Muscle of arm (tissue), 12 donors: ENCODE data around the gene FHL2. TPM values are rescaled to one million over a fixed set of nuclear protein-coding genes. Genes with fewer than 3 reads are reported as not detected.

Experiments used
- DNase-seq: peaks from one replicate; pipeline ENCODE4 v3.0.0-alpha.2; 2013
- polyA plus RNA-seq, 12 donors: library from polyadenylated mRNA; unstranded; fragments of 120-200 nt; gene quantifications; one replicate each; pipeline ENCODE4 v1.2.1, GENCODE V29; 2013; ENCODE audit not compliant: insufficient read length in 12 of 12

The FHL2 gene
- polyA plus RNA-seq, 12 donors, result 19.7 to 63.3 (median 45.1) TPM; not detected in 1

DNA sequence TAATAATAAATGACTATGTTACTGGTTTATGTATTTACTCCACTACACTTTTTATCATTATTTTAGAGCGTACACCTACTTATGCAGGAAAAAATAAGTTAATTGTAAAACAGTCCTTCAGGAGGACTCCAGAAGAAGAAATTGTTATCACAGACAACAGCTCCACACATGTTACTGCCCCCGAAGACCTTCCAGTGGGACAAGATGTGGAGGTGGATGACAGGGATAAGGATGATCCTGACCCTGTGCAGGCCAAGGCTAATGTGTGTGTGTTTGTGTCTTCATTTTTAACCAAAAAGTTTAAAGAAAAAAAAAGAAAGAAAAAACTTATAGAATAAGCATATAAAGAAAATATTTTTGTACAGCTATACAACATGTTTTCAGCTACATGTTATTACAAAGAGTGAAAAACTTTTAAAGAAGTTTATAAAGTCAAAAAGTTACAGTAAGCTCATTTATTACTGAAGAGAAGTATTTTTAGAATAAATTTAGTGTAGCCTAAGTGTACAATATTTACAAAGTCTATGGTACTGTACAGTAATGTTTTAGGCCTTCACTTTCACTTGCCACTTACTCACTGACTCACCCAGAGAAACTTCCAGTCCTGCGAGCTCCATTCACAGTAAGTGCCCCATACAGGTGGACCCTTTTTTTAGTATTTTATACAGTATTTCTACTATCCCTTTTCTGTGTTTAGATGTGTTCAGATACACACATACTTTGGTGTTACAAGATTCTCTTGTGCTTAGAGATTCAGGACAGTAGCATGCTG, 76.8 kb downstream of the FHL2 start:
- no peak for DNase-seq

GRCh38 chr2:105320651-105321215, 78.1 kb downstream of the FHL2 start:
- no peak for DNase-seq

DNA sequence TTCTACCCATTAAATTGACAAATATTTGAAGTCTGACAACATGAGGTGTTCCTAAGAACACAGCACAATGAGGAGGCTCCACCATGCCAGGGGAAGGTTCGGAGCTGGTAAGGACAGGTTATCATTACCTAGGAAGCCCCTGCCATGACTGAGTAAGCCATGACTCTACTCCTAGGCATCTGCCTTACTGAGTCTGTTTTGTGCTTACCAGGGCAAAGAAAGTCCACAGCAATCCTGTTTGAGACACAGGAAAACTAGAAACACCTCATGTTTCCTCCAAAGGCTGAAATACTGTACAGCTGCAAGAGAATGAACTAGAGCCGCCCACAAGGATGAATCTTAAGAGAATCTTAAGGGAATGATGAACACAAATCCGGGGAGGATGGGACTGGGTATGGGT, 80.9 kb downstream of the FHL2 start:
- DNase-seq, result no peak

DNA sequence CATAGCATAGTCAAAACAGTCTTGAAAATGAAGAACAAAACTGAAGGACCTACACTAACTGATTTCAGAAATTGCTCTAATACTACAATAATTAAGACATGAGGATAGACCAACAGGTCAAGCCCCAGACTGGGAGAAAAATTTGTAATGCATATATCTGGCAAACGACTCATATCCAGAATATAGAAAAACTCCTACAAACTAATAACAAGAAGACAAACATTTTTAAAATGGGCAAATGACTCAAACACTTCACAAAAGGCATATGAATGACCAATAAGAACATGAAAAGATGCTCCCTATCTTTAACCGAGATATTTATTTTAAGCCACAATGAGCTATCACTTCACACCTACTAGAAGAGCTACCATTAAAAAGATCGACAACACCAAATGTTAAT, 83.5 kb downstream of the FHL2 start:
- DNase-seq, result no peak

DNA sequence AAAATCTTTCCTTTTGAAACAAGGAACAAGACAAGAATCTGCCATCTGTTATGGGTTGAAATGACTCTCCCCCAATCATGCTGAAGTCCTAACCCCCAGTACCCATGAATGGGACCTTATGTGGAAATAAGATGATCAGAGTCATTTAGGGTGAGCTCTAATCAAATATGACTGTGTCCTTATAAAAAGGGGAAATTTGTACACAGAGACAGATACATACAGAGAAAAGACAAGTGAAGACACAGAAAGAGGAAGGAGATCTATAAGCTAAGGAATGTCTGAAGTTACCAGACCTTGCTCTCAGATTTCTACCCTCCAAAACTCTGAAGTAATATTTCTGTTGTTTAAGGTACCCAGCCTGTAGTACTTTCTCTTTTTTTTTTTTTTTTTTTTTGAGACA, 85.0 kb downstream of the FHL2 start:
- no peak for DNase-seq

Other genes starting within 250 kb of the FHL2 start
- not detected for gene GPR45, start 157.3 kb downstream of the FHL2 start, polyA plus RNA-seq
- gene TGFBRAP1, start 69.3 kb downstream of the FHL2 start, polyA plus RNA-seq, result 10 to 100 TPM in 1 of 12 donors, 1 to 10 TPM in 10, not detected in 1; 7.5 to 11.4 (median 8.7) TPM
- gene C2orf49, start 61.5 kb downstream of the FHL2 start, polyA plus RNA-seq, result 10 to 100 TPM in 11 of 12 donors, not detected in 1; 14.8 to 27.5 (median 19.2) TPM